HG03342 (cell line): ENCODE results near the gene BACE1-AS.
"Not testable (repeated sequence)": the region's sequence is repeated elsewhere in the genome, so short reads cannot be mapped to it uniquely, and the experiment has no call there.

Source experiments
- ATAC-seq: cut with Tn5 transposase; IDR thresholded peaks from one replicate; pipeline ENCODE4 v1.9.1; 2021; ENCODE audit warnings: mild to moderate bottlenecking, moderate library complexity; ENCODE audit not compliant: unreplicated experiment

The BACE1-AS gene

GRCh38 chr11:117290809-117291396 lies at the start of gene BACE1-AS:
Gene BACE1-AS (plus strand): TSS chr11:117291346.
- ATAC-seq = no peak

GRCh38 chr11:117248341-117248740 lies 42.8 kb upstream of the BACE1-AS start:
- ATAC-seq = no peak

GRCh38 chr11:117249571-117249970 lies 41.6 kb upstream of the BACE1-AS start:
- no peak for ATAC-seq

GRCh38 chr11:117251506-117251905 lies 39.6 kb upstream of the BACE1-AS start:
- ATAC-seq = no peak

GRCh38 chr11:117255966-117256365 lies 35.2 kb upstream of the BACE1-AS start:
- no peak for ATAC-seq

GRCh38 chr11:117256573-117256972 lies 34.6 kb upstream of the BACE1-AS start:
- no peak for ATAC-seq

GRCh38 chr11:117258576-117258975 lies 32.6 kb upstream of the BACE1-AS start:
- no peak for ATAC-seq

GRCh38 chr11:117259417-117259816 lies 31.7 kb upstream of the BACE1-AS start:
- no peak for ATAC-seq

- not testable (repeated sequence) for ATAC-seq
These were observed 26.4 kb upstream of the BACE1-AS start for GRCh38 chr11:117264624-117265323.

GRCh38 chr11:117265745-117266144 lies 25.4 kb upstream of the BACE1-AS start:
- no peak for ATAC-seq

- no peak for ATAC-seq
These were observed 21.3 kb upstream of the BACE1-AS start for GRCh38 chr11:117269856-117270255.

GRCh38 chr11:117271208-117271607 lies 19.9 kb upstream of the BACE1-AS start:
- no peak for ATAC-seq

GRCh38 chr11:117272175-117272574 lies 19.0 kb upstream of the BACE1-AS start:
- ATAC-seq = not testable (repeated sequence)

GRCh38 chr11:117273550-117274289 lies 17.4 kb upstream of the BACE1-AS start:
- no peak for ATAC-seq

- ATAC-seq = no peak
These were observed 12.8 kb upstream of the BACE1-AS start for GRCh38 chr11:117278347-117278746.

GRCh38 chr11:117279711-117280376 lies 11.3 kb upstream of the BACE1-AS start:
- ATAC-seq = no peak

- ATAC-seq = no peak
These were observed 10.0 kb upstream of the BACE1-AS start for GRCh38 chr11:117281159-117281558.

- ATAC-seq = no peak
These were observed 9.3 kb upstream of the BACE1-AS start for GRCh38 chr11:117281869-117282268.

- ATAC-seq = no peak
These were observed 8.2 kb upstream of the BACE1-AS start for GRCh38 chr11:117282956-117283355.

- no peak for ATAC-seq
These were observed 7.1 kb upstream of the BACE1-AS start for GRCh38 chr11:117284053-117284452.

GRCh38 chr11:117286588-117286987 lies 4.6 kb upstream of the BACE1-AS start:
- no peak for ATAC-seq
